ENCODE results near the gene ALCAM.

Gene ALCAM

GRCh38 chr3:105527949-105528348, 161.2 kb downstream of the ALCAM start:
- no peak for TF ChIP-seq CTCF (IDR thresholded peaks at IDR 0.05; ENCODE audit: low read depth, low read length, missing control alignments)
- peak; percentile 7 for DNase-seq (ENCODE audit: low read depth)
- H3K4me3 ChIP-seq (ENCODE audit: low read depth, low read length): no peak overlapping the region

- no peak overlapping the region for H3K4me3 ChIP-seq (ENCODE audit: low read depth, low read length)
- TF ChIP-seq CTCF (IDR thresholded peaks at IDR 0.05; ENCODE audit: low read depth, low read length, missing control alignments): no peak
- DNase-seq (ENCODE audit: low read depth): no peak
Measured at GRCh38 chr3:105528955-105529354, 162.2 kb downstream of the ALCAM start.

GRCh38 chr3:105529456-105529855, 162.7 kb downstream of the ALCAM start:
- no peak for TF ChIP-seq CTCF (IDR thresholded peaks at IDR 0.05; ENCODE audit: low read depth, low read length, missing control alignments)
- DNase-seq (ENCODE audit: low read depth): no peak

GRCh38 chr3:105532251-105532650, 165.5 kb downstream of the ALCAM start:
- no peak for TF ChIP-seq CTCF (IDR thresholded peaks at IDR 0.05; ENCODE audit: low read depth, low read length, missing control alignments)

More at GRCh38 chr3:105529456-105529855, 162.7 kb downstream of the ALCAM start:
- H3K4me3 ChIP-seq (ENCODE audit: low read depth, low read length): no peak overlapping the region

GRCh38 chr3:105533960-105534359, 167.3 kb downstream of the ALCAM start:
- H3K4me3 ChIP-seq (ENCODE audit: low read depth, low read length): no peak overlapping the region
- no peak for TF ChIP-seq CTCF (IDR thresholded peaks at IDR 0.05; ENCODE audit: low read depth, low read length, missing control alignments)
- no peak for DNase-seq (ENCODE audit: low read depth)

More at GRCh38 chr3:105532251-105532650, 165.5 kb downstream of the ALCAM start:
- no peak for DNase-seq (ENCODE audit: low read depth)
- no peak overlapping the region for H3K4me3 ChIP-seq (ENCODE audit: low read depth, low read length)

GRCh38 chr3:105534491-105534890, 167.8 kb downstream of the ALCAM start:
- TF ChIP-seq CTCF (IDR thresholded peaks at IDR 0.05; ENCODE audit: low read depth, low read length, missing control alignments): no peak
- no peak for DNase-seq (ENCODE audit: low read depth)
- no peak overlapping the region for H3K4me3 ChIP-seq (ENCODE audit: low read depth, low read length)

GRCh38 chr3:105537371-105538080, 170.8 kb downstream of the ALCAM start:
- DNase-seq (ENCODE audit: low read depth): no peak
- TF ChIP-seq CTCF (IDR thresholded peaks at IDR 0.05; ENCODE audit: low read depth, low read length, missing control alignments): no peak
- no peak overlapping the region for H3K4me3 ChIP-seq (ENCODE audit: low read depth, low read length)
